ENCODE results near the gene IFNA10.
"Not testable (repeated sequence)": the region's sequence is repeated elsewhere in the genome, so short reads cannot be mapped to it uniquely, and the experiment has no call there.

- not testable (repeated sequence) for TF ChIP-seq CTCF (IDR thresholded peaks at IDR 0.05; ENCODE audit: low read length); EZH2 (IDR thresholded peaks at IDR 0.05; ENCODE audit: borderline replicate concordance, low read length)
These were observed 40.4 kb downstream of the IFNA10 start, which contains the start of gene IFNA21 for GRCh38 chr9:21166560-21166959.
